Upper lobe of left lung (tissue), 4 donors: Measurements from ENCODE around the gene DGLUCY.

Experiments
- EP300 ChIP-seq, 4 donors: sonication (generic); formaldehyde crosslinking; IDR thresholded peaks; one replicate each; pipeline ENCODE4 v1.5.1; 2017; ENCODE audit warnings: antibody characterized with exemption in 4 of 4, control low read depth in 2 of 4
- POLR2A ChIP-seq, 4 donors: fragments of 450-650 bp; IDR thresholded peaks; one replicate each; pipeline ENCODE4 v1.5.1; 2016 to 2017; ENCODE audit warnings: antibody characterized with exemption in 4 of 4, mild to moderate bottlenecking in 2 of 4
- POLR2AphosphoS5 ChIP-seq, 2 donors: sonication (generic); formaldehyde crosslinking; IDR thresholded peaks; one replicate each; pipeline ENCODE4 v1.5.1; 2017; ENCODE audit warnings: antibody characterized with exemption in 2 of 2
- TF ChIP-seq, protein P1 (sequence below), 6 experiments: fragments of 450-650 bp in 4 of 6; fragments of 200-600 bp in 2 of 6; sonication (generic) in 2 of 6; IDR thresholded peaks; one replicate each; pipeline ENCODE4 v1.5.1; 2016 to 2019; ENCODE audit warnings: antibody characterized with exemption in 6 of 6

DNA sequence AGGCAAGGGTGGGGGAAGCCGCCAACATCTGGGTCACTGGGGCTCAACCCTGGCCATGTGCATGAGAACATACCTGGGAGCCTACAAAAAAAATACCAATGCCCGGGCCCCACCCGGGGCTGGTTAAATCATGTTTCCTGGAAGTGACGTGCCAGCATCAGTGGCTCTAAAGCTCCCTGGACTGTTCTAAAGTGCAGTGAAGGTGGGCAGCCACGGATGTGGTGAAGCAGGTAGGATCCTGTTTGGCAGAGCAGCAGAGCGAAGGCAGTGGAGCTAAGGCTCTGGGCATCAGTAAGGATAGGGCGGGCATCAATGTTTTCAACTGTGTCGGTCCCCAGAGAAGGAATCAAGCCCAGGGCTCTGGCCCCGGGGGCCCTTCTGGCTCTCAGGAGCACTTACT, 131.2 kb downstream of the DGLUCY start:
- TF ChIP-seq, protein P1, sequence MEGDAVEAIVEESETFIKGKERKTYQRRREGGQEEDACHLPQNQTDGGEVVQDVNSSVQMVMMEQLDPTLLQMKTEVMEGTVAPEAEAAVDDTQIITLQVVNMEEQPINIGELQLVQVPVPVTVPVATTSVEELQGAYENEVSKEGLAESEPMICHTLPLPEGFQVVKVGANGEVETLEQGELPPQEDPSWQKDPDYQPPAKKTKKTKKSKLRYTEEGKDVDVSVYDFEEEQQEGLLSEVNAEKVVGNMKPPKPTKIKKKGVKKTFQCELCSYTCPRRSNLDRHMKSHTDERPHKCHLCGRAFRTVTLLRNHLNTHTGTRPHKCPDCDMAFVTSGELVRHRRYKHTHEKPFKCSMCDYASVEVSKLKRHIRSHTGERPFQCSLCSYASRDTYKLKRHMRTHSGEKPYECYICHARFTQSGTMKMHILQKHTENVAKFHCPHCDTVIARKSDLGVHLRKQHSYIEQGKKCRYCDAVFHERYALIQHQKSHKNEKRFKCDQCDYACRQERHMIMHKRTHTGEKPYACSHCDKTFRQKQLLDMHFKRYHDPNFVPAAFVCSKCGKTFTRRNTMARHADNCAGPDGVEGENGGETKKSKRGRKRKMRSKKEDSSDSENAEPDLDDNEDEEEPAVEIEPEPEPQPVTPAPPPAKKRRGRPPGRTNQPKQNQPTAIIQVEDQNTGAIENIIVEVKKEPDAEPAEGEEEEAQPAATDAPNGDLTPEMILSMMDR (IDR thresholded peaks at IDR 0.05): no peak
- no peak for TF ChIP-seq EP300 (IDR thresholded peaks at IDR 0.05)
- TF ChIP-seq POLR2A (IDR thresholded peaks at IDR 0.05): no peak
- peak in 1 of 2 donors; percentile 5 for TF ChIP-seq POLR2AphosphoS5 (IDR thresholded peaks at IDR 0.05)
